GM23338 (cell line): ENCODE results near the gene HACL1. TPM values are rescaled to one million over a fixed set of nuclear protein-coding genes. Genes with fewer than 3 reads are reported as not detected.

Experiments used
- ATAC-seq: fragments of 200-7000 bp; cut with Tn5 transposase; 3 replicates; pipeline ENCODE4 v1.9.1; 2020
- DNase-seq: peaks from one replicate; pipeline ENCODE4 v3.0.0-alpha.2; 2015; ENCODE audit warnings: low spot score
- H2AFZ ChIP-seq: fragments of 200-600 bp; sonication (generic); 2 replicates; pipeline ENCODE4 v1.8.0; 2016; ENCODE audit warnings: antibody characterized with exemption, mild to moderate bottlenecking, moderate library complexity
- H3F3A ChIP-seq: fragments of 200-600 bp; sonication (generic); replicated peaks from 2 replicates; pipeline ENCODE4 v1.8.0; 2017; ENCODE audit warnings: antibody characterized with exemption, mixed run types, low read depth
- H3K27ac ChIP-seq: fragments of 200-600 bp; sonication (generic); 2 replicates; pipeline ENCODE4 v1.6.1; 2016; ENCODE audit warnings: low read depth
- H3K27me3 ChIP-seq: fragments of 200-600 bp; sonication (generic); 2 replicates; pipeline ENCODE4 v1.8.0; 2016; ENCODE audit warnings: mild to moderate bottlenecking, mixed run types, moderate library complexity; ENCODE audit not compliant: insufficient read depth
- H3K36me3 ChIP-seq: fragments of 200-600 bp; sonication (generic); 2 replicates; pipeline ENCODE4 v1.8.0; 2016; ENCODE audit warnings: mild to moderate bottlenecking; ENCODE audit not compliant: insufficient read depth
- H3K4me1 ChIP-seq: fragments of 200-600 bp; sonication (generic); 2 replicates; pipeline ENCODE4 v1.8.0; 2016; ENCODE audit warnings: mild to moderate bottlenecking, moderate library complexity; ENCODE audit not compliant: insufficient read depth
- H3K4me2 ChIP-seq: fragments of 200-600 bp; sonication (generic); 2 replicates; pipeline ENCODE4 v1.7.1; 2017; ENCODE audit warnings: mixed run types
- H3K4me3 ChIP-seq: fragments of 200-600 bp; sonication (generic); 2 replicates; pipeline ENCODE4 v1.6.1; 2016; ENCODE audit warnings: mixed run types
- H3K79me2 ChIP-seq: fragments of 200-600 bp; sonication (generic); replicated peaks from 2 replicates; pipeline ENCODE4 v1.8.0; 2017; ENCODE audit warnings: mild to moderate bottlenecking; ENCODE audit not compliant: insufficient read depth
- H3K9me2 ChIP-seq: fragments of 200-600 bp; sonication (generic); 2 replicates; pipeline ENCODE4 v1.8.0; 2017; ENCODE audit not compliant: insufficient read depth
- H4K20me1 ChIP-seq: fragments of 200-600 bp; sonication (generic); replicated peaks from 2 replicates; pipeline ENCODE4 v1.8.0; 2017; ENCODE audit warnings: mild to moderate bottlenecking; ENCODE audit not compliant: insufficient read depth
- H3K27ac Mint-ChIP-seq: 2 replicates; pipeline ENCODE4 v1.8.0; 2020; ENCODE audit warnings: inconsistent platforms, mild to moderate bottlenecking, moderate library complexity, mixed read lengths
- H3K27me3 Mint-ChIP-seq: 3 replicates; pipeline ENCODE4 v1.8.0; 2022; ENCODE audit warnings: low read depth, mild to moderate bottlenecking, moderate library complexity, mixed read lengths, inconsistent platforms; ENCODE audit not compliant: insufficient read depth, poor library complexity
- H3K36me3 Mint-ChIP-seq: 3 replicates; pipeline ENCODE4 v1.8.0; 2021; ENCODE audit warnings: low read depth, mild to moderate bottlenecking, inconsistent platforms, moderate library complexity, mixed read lengths
- H3K4me1 Mint-ChIP-seq: 3 replicates; pipeline ENCODE4 v1.8.0; 2020; ENCODE audit warnings: mild to moderate bottlenecking, inconsistent platforms, mixed read lengths
- H3K4me3 Mint-ChIP-seq: 3 replicates; pipeline ENCODE4 v1.8.0; 2021; ENCODE audit warnings: moderate library complexity, mild to moderate bottlenecking, inconsistent platforms, mixed read lengths
- H3K9me3 Mint-ChIP-seq: 3 replicates; pipeline ENCODE4 v1.8.0; 2020; ENCODE audit warnings: moderate library complexity, mild to moderate bottlenecking, inconsistent platforms, mixed read lengths
- CREB1 ChIP-seq: fragments of 250-450 bp; sonication (Bioruptor Pico); IDR thresholded peaks from 2 replicates; pipeline ENCODE4 v1.5.0; 2020; ENCODE audit warnings: low read depth, mild to moderate bottlenecking, moderate library complexity
- EZH2 ChIP-seq: fragments of 200-600 bp; sonication (generic); IDR thresholded peaks from one replicate; pipeline ENCODE4 v1.8.0; 2017; ENCODE audit warnings: antibody characterized with exemption, mild to moderate bottlenecking, low read depth; ENCODE audit not compliant: unreplicated experiment
- EZH2phosphoT487 ChIP-seq: fragments of 200-600 bp; sonication (generic); IDR thresholded peaks from one replicate; pipeline ENCODE4 v1.8.1; 2018; ENCODE audit warnings: antibody characterized with exemption; ENCODE audit not compliant: unreplicated experiment
- JUNB ChIP-seq: IDR thresholded peaks from one replicate; pipeline ENCODE4 v1.6.1; 2016; ENCODE audit warnings: antibody characterized with exemption; ENCODE audit not compliant: unreplicated experiment
- NANOG ChIP-seq: IDR thresholded peaks from 2 replicates; pipeline ENCODE4 v1.6.1; 2016; ENCODE audit warnings: antibody characterized with exemption, borderline replicate concordance
- POLR2AphosphoS5 ChIP-seq: IDR thresholded peaks from 2 replicates; pipeline ENCODE4 v1.6.1; 2016; ENCODE audit warnings: antibody characterized with exemption, low read depth
- ZNF114 ChIP-seq: fragments of 250-450 bp; sonication (Bioruptor Pico); IDR thresholded peaks from 2 replicates; pipeline ENCODE4 v1.5.0; 2020; ENCODE audit warnings: mild to moderate bottlenecking, moderate library complexity
- ZNF331 ChIP-seq: fragments of 250-450 bp; sonication (Bioruptor Pico); IDR thresholded peaks from 2 replicates; pipeline ENCODE4 v1.5.0; 2020; ENCODE audit warnings: low read depth, mild to moderate bottlenecking, moderate library complexity
- polyA plus RNA-seq: library from polyadenylated mRNA; unstranded; fragments of >200 nt; fragmentation: Nextera tagmentation; extraction: Ambion mirVana; gene quantifications from 2 replicates; pipeline ENCODE4 v1.2.1, GENCODE V29; 2016
- total RNA-seq: library from RNA; depleted of rRNA; stranded (reverse); fragments of >200 nt; shearing (Covaris generic); gene quantifications from 2 replicates; pipeline ENCODE4 v1.2.3, GENCODE V29; 2014
- TF ChIP-seq, protein P1 (sequence below): IDR thresholded peaks from one replicate; pipeline ENCODE4 v1.6.1; 2018; ENCODE audit warnings: antibody characterized with exemption; ENCODE audit not compliant: unreplicated experiment
- TF ChIP-seq, protein P2 (sequence below): IDR thresholded peaks from 2 replicates; pipeline ENCODE4 v1.6.1; 2016; ENCODE audit warnings: antibody characterized with exemption
- TF ChIP-seq, protein P3 (sequence below): fragments of 250-450 bp; sonication (Bioruptor Pico); IDR thresholded peaks from 2 replicates; pipeline ENCODE4 v1.5.0; 2020; ENCODE audit warnings: mild to moderate bottlenecking, moderate library complexity

HACL1 gene
- total and polyA plus RNA-seq, 2 experiments from 2014 or later: 19.6 to 33.5 TPM

DNA sequence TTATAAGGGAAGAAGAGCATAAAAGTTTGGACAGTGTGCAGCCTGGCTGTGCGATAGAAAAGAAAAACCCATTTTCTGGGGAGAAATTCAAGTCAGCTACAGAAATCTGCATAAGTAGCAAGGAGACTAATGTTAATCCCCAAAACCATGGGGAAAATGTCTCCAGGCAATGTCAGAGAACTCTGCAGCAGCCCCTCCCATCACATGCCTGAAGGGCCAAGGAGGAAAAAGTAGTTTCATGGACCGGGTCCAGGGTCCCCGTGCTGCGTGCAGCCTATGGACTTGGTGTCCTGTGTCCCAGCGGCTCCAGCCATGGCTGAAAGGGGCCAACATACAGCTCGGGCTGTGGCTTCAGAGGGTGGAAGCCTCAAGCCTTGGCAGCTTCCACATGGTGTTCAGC, 51.5 kb downstream of the HACL1 start (continued):
- TF ChIP-seq CREB1 (no peak), ZNF331 (CRISPR knock-in tag) (no peak), ZNF114 (CRISPR knock-in tag) (no peak), NANOG (no peak), POLR2AphosphoS5 (no peak)

DNA sequence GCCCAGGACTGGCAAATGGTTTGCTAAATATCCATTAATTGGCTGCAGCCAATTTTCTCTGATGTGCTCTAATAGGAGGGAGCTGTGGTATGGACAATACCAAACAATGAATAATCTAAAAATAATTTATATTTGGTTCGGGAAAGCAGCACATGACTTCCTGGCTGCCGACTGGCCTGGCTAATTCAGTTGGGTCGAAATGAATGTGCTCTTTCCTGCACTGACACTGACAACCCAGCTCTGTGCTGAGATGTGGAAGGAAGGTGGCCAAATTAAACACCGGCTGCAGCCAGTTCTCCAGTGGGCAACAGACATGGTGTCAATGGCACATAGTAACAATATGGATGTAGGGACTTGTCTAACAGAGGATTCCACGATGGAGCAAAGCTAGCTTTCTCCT, 58.8 kb downstream of the HACL1 start:
- Mint-ChIP-seq H3K27ac (no peak overlapping the region), H3K4me1 (no peaks in the 10 kb centered on the region), H3K9me3 (no peaks in the 10 kb centered on the region), H3K36me3 (no peaks in the 10 kb centered on the region), H3K4me3 (no peak overlapping the region), H3K27me3 (no peaks in the 10 kb centered on the region)
- DNase-seq (no peak), ATAC-seq (no peak)
- H3K4me2 ChIP-seq: no peak overlapping the region
- TF ChIP-seq ZNF331 (CRISPR knock-in tag) (no peak), CREB1 (no peak), JUNB (no peak), POLR2AphosphoS5 (no peak), NANOG (no peak)
- TF ChIP-seq, protein P1, sequence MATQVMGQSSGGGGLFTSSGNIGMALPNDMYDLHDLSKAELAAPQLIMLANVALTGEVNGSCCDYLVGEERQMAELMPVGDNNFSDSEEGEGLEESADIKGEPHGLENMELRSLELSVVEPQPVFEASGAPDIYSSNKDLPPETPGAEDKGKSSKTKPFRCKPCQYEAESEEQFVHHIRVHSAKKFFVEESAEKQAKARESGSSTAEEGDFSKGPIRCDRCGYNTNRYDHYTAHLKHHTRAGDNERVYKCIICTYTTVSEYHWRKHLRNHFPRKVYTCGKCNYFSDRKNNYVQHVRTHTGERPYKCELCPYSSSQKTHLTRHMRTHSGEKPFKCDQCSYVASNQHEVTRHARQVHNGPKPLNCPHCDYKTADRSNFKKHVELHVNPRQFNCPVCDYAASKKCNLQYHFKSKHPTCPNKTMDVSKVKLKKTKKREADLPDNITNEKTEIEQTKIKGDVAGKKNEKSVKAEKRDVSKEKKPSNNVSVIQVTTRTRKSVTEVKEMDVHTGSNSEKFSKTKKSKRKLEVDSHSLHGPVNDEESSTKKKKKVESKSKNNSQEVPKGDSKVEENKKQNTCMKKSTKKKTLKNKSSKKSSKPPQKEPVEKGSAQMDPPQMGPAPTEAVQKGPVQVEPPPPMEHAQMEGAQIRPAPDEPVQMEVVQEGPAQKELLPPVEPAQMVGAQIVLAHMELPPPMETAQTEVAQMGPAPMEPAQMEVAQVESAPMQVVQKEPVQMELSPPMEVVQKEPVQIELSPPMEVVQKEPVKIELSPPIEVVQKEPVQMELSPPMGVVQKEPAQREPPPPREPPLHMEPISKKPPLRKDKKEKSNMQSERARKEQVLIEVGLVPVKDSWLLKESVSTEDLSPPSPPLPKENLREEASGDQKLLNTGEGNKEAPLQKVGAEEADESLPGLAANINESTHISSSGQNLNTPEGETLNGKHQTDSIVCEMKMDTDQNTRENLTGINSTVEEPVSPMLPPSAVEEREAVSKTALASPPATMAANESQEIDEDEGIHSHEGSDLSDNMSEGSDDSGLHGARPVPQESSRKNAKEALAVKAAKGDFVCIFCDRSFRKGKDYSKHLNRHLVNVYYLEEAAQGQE: no peak
- H3K4me3 ChIP-seq: no peak overlapping the region
- H4K20me1 ChIP-seq: no peaks in the 10 kb centered on the region; the same call in 1 of the 2 replicates
- no peaks in the 10 kb centered on the region for H3F3A ChIP-seq
- no peaks in the 10 kb centered on the region for H3K79me2 ChIP-seq
- no peak overlapping the region for H3K27ac ChIP-seq
- no peak overlapping the region for H2AFZ ChIP-seq
- no peaks in the 10 kb centered on the region for H3K4me1 ChIP-seq
- no peaks in the 10 kb centered on the region for H3K9me2 ChIP-seq
- H3K36me3 ChIP-seq: no peaks in the 10 kb centered on the region
- no peaks in the 10 kb centered on the region for H3K27me3 ChIP-seq

DNA sequence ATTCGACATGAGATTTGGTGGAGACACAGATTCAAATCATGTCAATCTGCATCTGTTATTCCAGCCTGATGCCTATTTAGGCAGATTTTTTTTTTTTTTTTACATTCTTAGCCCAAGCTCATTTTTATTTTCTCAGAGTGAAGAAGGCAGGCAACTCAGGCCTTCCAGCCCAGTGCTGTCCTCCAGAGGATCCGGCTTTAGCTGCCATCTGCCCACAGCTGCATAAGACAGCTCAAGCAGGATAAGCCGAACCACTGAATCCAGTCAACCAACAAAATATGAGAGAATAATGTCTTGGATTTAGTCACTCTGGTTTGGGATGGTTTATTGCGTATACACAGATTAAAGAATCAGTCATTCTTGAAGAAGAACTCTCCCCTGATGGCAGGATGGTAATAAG, 60.0 kb downstream of the HACL1 start:
- Histone ChIP-seq H2AFZ (no peak overlapping the region), H3K36me3 (no peaks in the 10 kb centered on the region), H4K20me1 (no peaks in the 10 kb centered on the region; the same call in 1 of the 2 replicates), H3K79me2 (no peaks in the 10 kb centered on the region), H3F3A (no peaks in the 10 kb centered on the region), H3K9me2 (no peaks in the 10 kb centered on the region), H3K4me3 (no peak overlapping the region), H3K4me2 (no peak overlapping the region), H3K4me1 (no peaks in the 10 kb centered on the region), H3K27ac (no peak overlapping the region), H3K27me3 (no peaks in the 10 kb centered on the region)
- Mint-ChIP-seq H3K4me3 (no peak overlapping the region), H3K36me3 (no peaks in the 10 kb centered on the region), H3K4me1 (no peaks in the 10 kb centered on the region), H3K9me3 (no peaks in the 10 kb centered on the region), H3K27me3 (no peaks in the 10 kb centered on the region), H3K27ac (no peak overlapping the region)
- no peak for ATAC-seq
- DNase-seq: no peak
- TF ChIP-seq, protein P2, sequence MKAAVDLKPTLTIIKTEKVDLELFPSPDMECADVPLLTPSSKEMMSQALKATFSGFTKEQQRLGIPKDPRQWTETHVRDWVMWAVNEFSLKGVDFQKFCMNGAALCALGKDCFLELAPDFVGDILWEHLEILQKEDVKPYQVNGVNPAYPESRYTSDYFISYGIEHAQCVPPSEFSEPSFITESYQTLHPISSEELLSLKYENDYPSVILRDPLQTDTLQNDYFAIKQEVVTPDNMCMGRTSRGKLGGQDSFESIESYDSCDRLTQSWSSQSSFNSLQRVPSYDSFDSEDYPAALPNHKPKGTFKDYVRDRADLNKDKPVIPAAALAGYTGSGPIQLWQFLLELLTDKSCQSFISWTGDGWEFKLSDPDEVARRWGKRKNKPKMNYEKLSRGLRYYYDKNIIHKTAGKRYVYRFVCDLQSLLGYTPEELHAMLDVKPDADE: no peak
- TF ChIP-seq EZH2 (no peak), EZH2phosphoT487 (no peak)
- TF ChIP-seq, protein P3, sequence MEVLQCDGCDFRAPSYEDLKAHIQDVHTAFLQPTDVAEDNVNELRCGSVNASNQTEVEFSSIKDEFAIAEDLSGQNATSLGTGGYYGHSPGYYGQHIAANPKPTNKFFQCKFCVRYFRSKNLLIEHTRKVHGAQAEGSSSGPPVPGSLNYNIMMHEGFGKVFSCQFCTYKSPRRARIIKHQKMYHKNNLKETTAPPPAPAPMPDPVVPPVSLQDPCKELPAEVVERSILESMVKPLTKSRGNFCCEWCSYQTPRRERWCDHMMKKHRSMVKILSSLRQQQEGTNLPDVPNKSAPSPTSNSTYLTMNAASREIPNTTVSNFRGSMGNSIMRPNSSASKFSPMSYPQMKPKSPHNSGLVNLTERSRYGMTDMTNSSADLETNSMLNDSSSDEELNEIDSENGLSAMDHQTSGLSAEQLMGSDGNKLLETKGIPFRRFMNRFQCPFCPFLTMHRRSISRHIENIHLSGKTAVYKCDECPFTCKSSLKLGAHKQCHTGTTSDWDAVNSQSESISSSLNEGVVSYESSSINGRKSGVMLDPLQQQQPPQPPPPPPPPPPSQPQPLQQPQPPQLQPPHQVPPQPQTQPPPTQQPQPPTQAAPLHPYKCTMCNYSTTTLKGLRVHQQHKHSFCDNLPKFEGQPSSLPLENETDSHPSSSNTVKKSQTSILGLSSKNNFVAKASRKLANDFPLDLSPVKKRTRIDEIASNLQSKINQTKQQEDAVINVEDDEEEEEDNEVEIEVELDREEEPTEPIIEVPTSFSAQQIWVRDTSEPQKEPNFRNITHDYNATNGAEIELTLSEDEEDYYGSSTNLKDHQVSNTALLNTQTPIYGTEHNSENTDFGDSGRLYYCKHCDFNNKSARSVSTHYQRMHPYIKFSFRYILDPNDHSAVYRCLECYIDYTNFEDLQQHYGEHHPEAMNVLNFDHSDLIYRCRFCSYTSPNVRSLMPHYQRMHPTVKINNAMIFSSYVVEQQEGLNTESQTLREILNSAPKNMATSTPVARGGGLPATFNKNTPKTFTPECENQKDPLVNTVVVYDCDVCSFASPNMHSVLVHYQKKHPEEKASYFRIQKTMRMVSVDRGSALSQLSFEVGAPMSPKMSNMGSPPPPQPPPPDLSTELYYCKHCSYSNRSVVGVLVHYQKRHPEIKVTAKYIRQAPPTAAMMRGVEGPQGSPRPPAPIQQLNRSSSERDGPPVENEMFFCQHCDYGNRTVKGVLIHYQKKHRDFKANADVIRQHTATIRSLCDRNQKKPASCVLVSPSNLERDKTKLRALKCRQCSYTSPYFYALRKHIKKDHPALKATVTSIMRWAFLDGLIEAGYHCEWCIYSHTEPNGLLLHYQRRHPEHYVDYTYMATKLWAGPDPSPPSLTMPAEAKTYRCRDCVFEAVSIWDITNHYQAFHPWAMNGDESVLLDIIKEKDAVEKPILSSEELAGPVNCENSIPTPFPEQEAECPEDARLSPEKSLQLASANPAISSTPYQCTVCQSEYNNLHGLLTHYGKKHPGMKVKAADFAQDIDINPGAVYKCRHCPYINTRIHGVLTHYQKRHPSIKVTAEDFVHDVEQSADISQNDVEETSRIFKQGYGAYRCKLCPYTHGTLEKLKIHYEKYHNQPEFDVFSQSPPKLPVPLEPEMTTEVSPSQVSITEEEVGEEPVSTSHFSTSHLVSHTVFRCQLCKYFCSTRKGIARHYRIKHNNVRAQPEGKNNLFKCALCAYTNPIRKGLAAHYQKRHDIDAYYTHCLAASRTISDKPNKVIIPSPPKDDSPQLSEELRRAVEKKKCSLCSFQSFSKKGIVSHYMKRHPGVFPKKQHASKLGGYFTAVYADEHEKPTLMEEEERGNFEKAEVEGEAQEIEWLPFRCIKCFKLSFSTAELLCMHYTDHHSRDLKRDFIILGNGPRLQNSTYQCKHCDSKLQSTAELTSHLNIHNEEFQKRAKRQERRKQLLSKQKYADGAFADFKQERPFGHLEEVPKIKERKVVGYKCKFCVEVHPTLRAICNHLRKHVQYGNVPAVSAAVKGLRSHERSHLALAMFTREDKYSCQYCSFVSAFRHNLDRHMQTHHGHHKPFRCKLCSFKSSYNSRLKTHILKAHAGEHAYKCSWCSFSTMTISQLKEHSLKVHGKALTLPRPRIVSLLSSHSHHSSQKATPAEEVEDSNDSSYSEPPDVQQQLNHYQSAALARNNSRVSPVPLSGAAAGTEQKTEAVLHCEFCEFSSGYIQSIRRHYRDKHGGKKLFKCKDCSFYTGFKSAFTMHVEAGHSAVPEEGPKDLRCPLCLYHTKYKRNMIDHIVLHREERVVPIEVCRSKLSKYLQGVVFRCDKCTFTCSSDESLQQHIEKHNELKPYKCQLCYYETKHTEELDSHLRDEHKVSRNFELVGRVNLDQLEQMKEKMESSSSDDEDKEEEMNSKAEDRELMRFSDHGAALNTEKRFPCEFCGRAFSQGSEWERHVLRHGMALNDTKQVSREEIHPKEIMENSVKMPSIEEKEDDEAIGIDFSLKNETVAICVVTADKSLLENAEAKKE (CRISPR knock-in tag): no peak
